Frontal cortex (tissue), 4 donors: ENCODE measurements around the gene WDR82. TPM values are rescaled to one million over a fixed set of nuclear protein-coding genes. Genes with fewer than 3 reads are reported as not detected.
A peak's percentile ranks its signal among the peaks of the same experiment; 100 is the strongest.

ENCODE experiments used
- DNase-seq, 2 donors: peaks; one replicate each; pipeline ENCODE4 v3.0.0; 2012; ENCODE audit warnings: low spot score in 2 of 2
- FAIRE-seq: peaks from 2 replicates; lab custom pipeline; 2012; peaks lifted over from hg19 to GRCh38; lab: Jason Lieb, UNC
- small RNA-seq: library from RNA; depleted of rRNA; stranded (forward); fragments of <200 nt; gene quantifications from one replicate; pipeline ENCODE3, GENCODE V24; 2014
- total RNA-seq: library from RNA; depleted of rRNA; stranded (reverse); fragments of >200 nt; gene quantifications from one replicate; pipeline ENCODE4 v1.2.3, GENCODE V29; 2014
- donor health status: control.
- donor health status: control.
- donor health status: control.

Gene WDR82
- total RNA-seq, 1 donor from 2014 or later: 151 TPM

- no peak for FAIRE-seq
These were observed 65.4 kb downstream of the WDR82 start for GRCh38 chr3:52213005-52213404.

GRCh38 chr3:52211268-52211891, 67.1 kb downstream of the WDR82 start:
- DNase-seq (no peak), FAIRE-seq (no peak)

More at GRCh38 chr3:52213005-52213404, 65.4 kb downstream of the WDR82 start:
- DNase-seq: no peak

GRCh38 chr3:52210550-52211046, 67.9 kb downstream of the WDR82 start:
- FAIRE-seq (no peak), DNase-seq (no peak)

- DNase-seq: no peak
- no peak for FAIRE-seq
These were observed 68.4 kb downstream of the WDR82 start for GRCh38 chr3:52210037-52210436.

- DNase-seq (no peak), FAIRE-seq (no peak)
These were observed 69.9 kb downstream of the WDR82 start for GRCh38 chr3:52208556-52208955.

GRCh38 chr3:52205727-52206372, 72.6 kb downstream of the WDR82 start:
- DNase-seq (no peak), FAIRE-seq (no peak)

Small RNA genes lying within 50 kb of the gene (small RNA-seq; reads per million reads assigned to genes)
- gene MIR135A1: 8.3 reads per million, percentile 95 among the genes with 10 or more reads in this experiment
- 3,693 reads per million, percentile 100 among the genes with 10 or more reads in this experiment for gene MIRLET7G

Other genes with a start within 250 kb of the WDR82 start
- gene DUSP7, start 222.1 kb downstream of the WDR82 start, total RNA-seq: 8.6 TPM
- 2.4 TPM for gene POC1A, start 124.2 kb downstream of the WDR82 start, total RNA-seq
- gene ALAS1, start 80.5 kb downstream of the WDR82 start, total RNA-seq: 51.4 TPM
- gene TLR9, start 53.0 kb downstream of the WDR82 start, total RNA-seq: not detected
- 24.5 TPM for gene TWF2, start 39.5 kb downstream of the WDR82 start, total RNA-seq
- gene PPM1M, start 32.9 kb downstream of the WDR82 start, total RNA-seq: 6.9 TPM
- gene GLYCTK, start 9.2 kb upstream of the WDR82 start, total RNA-seq: 2.0 TPM
- gene DNAH1, start 37.7 kb upstream of the WDR82 start, total RNA-seq: 1.2 TPM
- gene BAP1, start 131.4 kb upstream of the WDR82 start, total RNA-seq: 115 TPM
- 7.3 TPM for gene PHF7, start 132.0 kb upstream of the WDR82 start, total RNA-seq
- gene SEMA3G, start 166.5 kb upstream of the WDR82 start, total RNA-seq: 4.1 TPM
- 0.41 TPM for gene TNNC1, start 175.4 kb upstream of the WDR82 start, total RNA-seq
- 58.7 TPM for gene NISCH, start 177.0 kb upstream of the WDR82 start, total RNA-seq
- gene STAB1, start 216.7 kb upstream of the WDR82 start, total RNA-seq: 13.9 TPM